Astrocyte (in vitro differentiated cells and primary cell): ENCODE data around the gene OPRL1. TPM values are rescaled to one million over a fixed set of nuclear protein-coding genes. Genes with fewer than 3 reads are reported as not detected.

Source experiments
- DNase-seq: peaks from one replicate; pipeline ENCODE4 v3.0.0-alpha.2; 2010; ENCODE audit warnings: low read depth
- FAIRE-seq: peaks from 2 replicates; lab custom pipeline; 2011; peaks lifted over from hg19 to GRCh38; lab: Jason Lieb, UNC
- H2AFZ ChIP-seq: 2 replicates; pipeline ENCODE4 v1.6.0; 2012; ENCODE audit warnings: low read depth, low read length, inconsistent platforms
- H3K27ac ChIP-seq: 2 replicates; pipeline ENCODE4 v1.5.1; 2011; ENCODE audit warnings: low read depth, low read length, inconsistent platforms
- H3K27me3 ChIP-seq: 2 replicates; pipeline ENCODE4 v1.6.0; 2011; ENCODE audit warnings: low read length, inconsistent platforms; ENCODE audit not compliant: insufficient read depth
- H3K36me3 ChIP-seq: 2 replicates; pipeline ENCODE4 v1.5.1; 2011; ENCODE audit warnings: low read length, inconsistent platforms; ENCODE audit not compliant: insufficient read depth
- H3K4me1 ChIP-seq: 2 replicates; pipeline ENCODE4 v1.5.1; 2011; ENCODE audit warnings: low read length, inconsistent platforms; ENCODE audit not compliant: insufficient read depth
- H3K4me2 ChIP-seq: 2 replicates; pipeline ENCODE4 v1.6.0; 2012; ENCODE audit warnings: low read length, inconsistent platforms
- H3K4me3 ChIP-seq: 2 replicates; pipeline ENCODE4 v1.5.1; 2011; ENCODE audit warnings: low read depth, mild to moderate bottlenecking, low read length, inconsistent platforms; ENCODE audit not compliant: insufficient read depth
- H3K79me2 ChIP-seq: 2 replicates; pipeline ENCODE4 v1.6.0; 2012; ENCODE audit warnings: mild to moderate bottlenecking, low read length, inconsistent platforms; ENCODE audit not compliant: insufficient read depth
- H3K9ac ChIP-seq: 2 replicates; pipeline ENCODE4 v1.6.0; 2012; ENCODE audit warnings: mild to moderate bottlenecking, low read length, inconsistent platforms
- H3K9me3 ChIP-seq: 2 replicates; pipeline ENCODE4 v1.5.1; 2012; ENCODE audit warnings: low read depth, mild to moderate bottlenecking, low read length, inconsistent platforms; ENCODE audit not compliant: insufficient read depth
- H4K20me1 ChIP-seq: 2 replicates; pipeline ENCODE4 v1.6.0; 2012; ENCODE audit warnings: low read length, inconsistent platforms; ENCODE audit not compliant: insufficient read depth
- H3K27ac Mint-ChIP-seq: one replicate; pipeline ENCODE4 v1.8.0; 2021; ENCODE audit warnings: mild to moderate bottlenecking, mixed read lengths; ENCODE audit not compliant: unreplicated experiment
- H3K27me3 Mint-ChIP-seq: one replicate; pipeline ENCODE4 v1.8.0; 2021; ENCODE audit warnings: low read depth, mixed read lengths; ENCODE audit not compliant: unreplicated experiment
- H3K36me3 Mint-ChIP-seq: one replicate; pipeline ENCODE4 v1.8.0; 2021; ENCODE audit warnings: low read depth, mixed read lengths; ENCODE audit not compliant: unreplicated experiment
- H3K4me1 Mint-ChIP-seq: one replicate; pipeline ENCODE4 v1.8.0; 2021; ENCODE audit warnings: low read depth, mixed read lengths; ENCODE audit not compliant: unreplicated experiment
- H3K4me3 Mint-ChIP-seq: one replicate; pipeline ENCODE4 v1.8.0; 2021; ENCODE audit warnings: mild to moderate bottlenecking, moderate library complexity, mixed read lengths; ENCODE audit not compliant: unreplicated experiment
- H3K9me3 Mint-ChIP-seq: one replicate; pipeline ENCODE4 v1.8.0; 2021; ENCODE audit warnings: mild to moderate bottlenecking, mixed read lengths; ENCODE audit not compliant: unreplicated experiment
- EZH2 ChIP-seq: IDR thresholded peaks from 2 replicates; pipeline ENCODE4 v1.6.1; 2012; ENCODE audit warnings: mild to moderate bottlenecking, low read length, inconsistent platforms; ENCODE audit not compliant: insufficient read depth
- total RNA-seq: library from RNA; stranded (reverse); gene quantifications from 2 replicates; pipeline ENCODE4 v1.2.1, GENCODE V29; 2021
- TF ChIP-seq, protein P1 (sequence below): IDR thresholded peaks from 2 replicates; pipeline ENCODE4 v1.5.1; 2011; ENCODE audit warnings: low read depth, mild to moderate bottlenecking, inconsistent platforms, low read length, moderate library complexity; ENCODE audit not compliant: insufficient read depth

The OPRL1 gene
- total RNA-seq, 1 donor from 2014 or later: 2.8 TPM

DNA sequence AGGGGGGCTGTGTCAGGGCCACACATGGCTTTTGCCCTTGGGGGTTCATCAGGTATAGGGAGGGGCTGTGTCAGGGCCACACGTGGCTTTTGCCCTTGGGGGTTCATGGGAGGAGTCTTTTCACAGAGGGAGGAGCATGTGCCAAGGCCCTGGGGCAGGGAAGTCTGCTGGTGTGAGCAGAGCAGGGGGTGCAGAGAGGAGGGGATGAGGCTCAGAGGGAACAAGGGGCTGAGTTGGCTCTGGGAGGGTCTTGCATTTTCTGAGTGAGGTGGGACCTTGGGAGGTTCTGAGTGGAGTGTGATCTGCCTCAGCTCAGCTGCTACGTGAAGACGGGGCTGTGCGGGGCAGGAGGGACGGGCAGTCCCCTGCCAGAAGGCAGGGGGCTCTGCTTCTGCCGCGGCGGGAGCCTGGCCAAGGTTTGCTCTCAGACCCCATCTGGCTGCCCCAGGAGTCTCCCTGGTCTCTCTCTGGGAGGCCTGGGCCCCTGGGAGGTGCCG lies 24.4 kb upstream of the OPRL1 start:
- Histone ChIP-seq H3K4me2 (no peak overlapping the region), H3K4me3 (no peak overlapping the region), H2AFZ (no peak overlapping the region), H3K9me3 (no peaks in the 10 kb centered on the region), H3K4me1 (peaks cover 11% of the 10 kb centered on the region), H3K27me3 (peaks cover 16% of the 10 kb centered on the region), H4K20me1 (peaks cover 5% of the 10 kb centered on the region), H3K9ac (no peak overlapping the region), H3K79me2 (no peaks in the 10 kb centered on the region), H3K27ac (no peak overlapping the region), H3K36me3 (no peaks in the 10 kb centered on the region)
- no peaks in the 10 kb centered on the region for H3K9me3 Mint-ChIP-seq
- H3K36me3 Mint-ChIP-seq: no peaks in the 10 kb centered on the region
- DNase-seq (no peak), FAIRE-seq (no peak)
- peaks cover 6% of the 10 kb centered on the region for H3K4me1 Mint-ChIP-seq
- H3K4me3 Mint-ChIP-seq: no peak overlapping the region
- peaks cover 24% of the 10 kb centered on the region for H3K27me3 Mint-ChIP-seq
- H3K27ac Mint-ChIP-seq: no peak overlapping the region
- no peak for TF ChIP-seq EZH2

DNA sequence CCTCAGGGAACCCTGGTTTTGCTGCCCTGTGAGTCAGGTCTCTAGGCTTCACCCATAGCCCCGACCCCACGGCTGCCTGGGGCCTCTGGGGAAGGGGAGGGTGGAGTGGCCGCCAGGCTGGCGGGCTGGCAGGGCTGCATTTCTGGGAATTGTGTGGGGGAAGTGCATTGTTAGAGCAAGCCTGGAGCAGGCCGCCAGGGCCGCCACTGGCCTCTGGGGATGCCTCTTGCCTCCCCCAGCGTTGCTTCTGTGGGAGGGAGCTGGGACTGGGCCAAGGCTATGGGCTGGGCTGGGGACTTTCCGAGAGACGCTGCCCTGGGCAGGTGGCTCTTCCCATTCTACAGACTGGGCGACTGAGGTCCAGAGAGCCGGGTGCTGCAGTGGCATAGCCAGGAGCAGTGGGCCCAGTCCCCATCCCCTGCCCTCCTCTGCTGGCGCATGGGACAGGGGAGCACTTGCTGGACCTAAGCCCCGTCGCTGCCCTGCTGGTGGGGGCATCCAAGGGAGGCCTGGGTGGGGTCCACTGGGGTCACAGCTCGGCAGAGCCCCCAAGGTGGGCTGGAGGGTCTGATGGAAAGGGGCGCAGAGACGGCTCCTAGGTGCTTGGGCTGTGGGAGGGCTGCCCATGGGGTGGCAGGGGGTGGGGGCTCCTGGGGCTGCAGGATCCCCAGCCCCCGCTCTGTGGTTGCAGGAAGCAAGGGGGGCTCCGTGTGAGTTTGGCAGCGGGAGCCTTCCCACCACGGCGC lies 23.8 kb upstream of the OPRL1 start:
- TF ChIP-seq EZH2: no peak
- TF ChIP-seq, protein P1, sequence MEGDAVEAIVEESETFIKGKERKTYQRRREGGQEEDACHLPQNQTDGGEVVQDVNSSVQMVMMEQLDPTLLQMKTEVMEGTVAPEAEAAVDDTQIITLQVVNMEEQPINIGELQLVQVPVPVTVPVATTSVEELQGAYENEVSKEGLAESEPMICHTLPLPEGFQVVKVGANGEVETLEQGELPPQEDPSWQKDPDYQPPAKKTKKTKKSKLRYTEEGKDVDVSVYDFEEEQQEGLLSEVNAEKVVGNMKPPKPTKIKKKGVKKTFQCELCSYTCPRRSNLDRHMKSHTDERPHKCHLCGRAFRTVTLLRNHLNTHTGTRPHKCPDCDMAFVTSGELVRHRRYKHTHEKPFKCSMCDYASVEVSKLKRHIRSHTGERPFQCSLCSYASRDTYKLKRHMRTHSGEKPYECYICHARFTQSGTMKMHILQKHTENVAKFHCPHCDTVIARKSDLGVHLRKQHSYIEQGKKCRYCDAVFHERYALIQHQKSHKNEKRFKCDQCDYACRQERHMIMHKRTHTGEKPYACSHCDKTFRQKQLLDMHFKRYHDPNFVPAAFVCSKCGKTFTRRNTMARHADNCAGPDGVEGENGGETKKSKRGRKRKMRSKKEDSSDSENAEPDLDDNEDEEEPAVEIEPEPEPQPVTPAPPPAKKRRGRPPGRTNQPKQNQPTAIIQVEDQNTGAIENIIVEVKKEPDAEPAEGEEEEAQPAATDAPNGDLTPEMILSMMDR: no peak
- Histone ChIP-seq H3K4me3 (no peak overlapping the region), H2AFZ (no peak overlapping the region), H3K4me2 (no peak overlapping the region), H3K9me3 (no peaks in the 10 kb centered on the region), H3K27ac (no peak overlapping the region), H3K9ac (no peak overlapping the region), H4K20me1 (no peaks in the 10 kb centered on the region), H3K36me3 (no peaks in the 10 kb centered on the region), H3K27me3 (peaks cover 11% of the 10 kb centered on the region), H3K4me1 (peaks cover 11% of the 10 kb centered on the region), H3K79me2 (no peaks in the 10 kb centered on the region)
- Mint-ChIP-seq H3K9me3 (no peaks in the 10 kb centered on the region), H3K27ac (no peak overlapping the region), H3K27me3 (peaks cover 21% of the 10 kb centered on the region), H3K4me3 (no peak overlapping the region), H3K4me1 (peaks cover 6% of the 10 kb centered on the region), H3K36me3 (no peaks in the 10 kb centered on the region)
- DNase-seq (no peak), FAIRE-seq (no peak)

GRCh38 chr20:64056639-64056888 lies 23.3 kb upstream of the OPRL1 start:
- Histone ChIP-seq H2AFZ (no peak overlapping the region), H4K20me1 (no peaks in the 10 kb centered on the region), H3K36me3 (no peaks in the 10 kb centered on the region), H3K4me2 (no peak overlapping the region), H3K4me3 (no peak overlapping the region), H3K27ac (no peak overlapping the region), H3K27me3 (peaks cover 11% of the 10 kb centered on the region), H3K9me3 (no peaks in the 10 kb centered on the region), H3K4me1 (peaks cover 11% of the 10 kb centered on the region), H3K79me2 (no peaks in the 10 kb centered on the region), H3K9ac (no peak overlapping the region)
- DNase-seq: no peak
- FAIRE-seq: no peak
- Mint-ChIP-seq H3K4me1 (peaks cover 6% of the 10 kb centered on the region), H3K9me3 (no peaks in the 10 kb centered on the region), H3K27me3 (peaks cover 20% of the 10 kb centered on the region), H3K4me3 (no peak overlapping the region), H3K27ac (no peak overlapping the region), H3K36me3 (no peaks in the 10 kb centered on the region)
- TF ChIP-seq, protein P1: no peak
- no peak for TF ChIP-seq EZH2
